ENCODE measurements around the gene PAX8.

The PAX8 gene

DNA sequence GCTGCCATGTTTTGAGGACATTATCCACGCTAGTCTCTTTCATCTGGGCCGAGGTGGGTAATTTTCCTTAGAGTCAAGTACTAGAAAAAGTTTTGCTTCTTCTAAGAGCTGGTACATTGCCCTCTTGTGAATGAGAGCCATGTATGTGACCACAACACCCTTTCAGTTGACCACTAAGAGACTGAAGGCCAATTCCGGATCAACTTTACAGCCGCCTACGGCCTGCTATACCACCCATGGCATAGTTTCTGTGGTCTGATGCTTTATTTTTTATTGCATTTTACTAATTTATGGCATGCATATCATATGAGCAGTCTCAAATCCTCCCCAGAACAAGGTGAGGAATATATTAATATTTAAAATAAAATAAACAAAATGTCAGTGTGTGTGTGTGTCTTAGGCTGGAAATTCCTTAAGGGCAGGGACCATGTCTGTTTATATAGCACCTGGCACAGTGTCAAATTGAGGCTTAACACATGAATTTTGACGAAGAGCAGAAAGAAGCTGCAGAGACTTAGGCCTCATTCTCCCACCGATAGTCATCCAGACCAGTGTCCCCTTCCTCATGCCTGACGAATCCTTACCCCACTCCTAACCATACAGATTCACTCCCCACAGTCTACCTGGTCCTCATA lies 69.6 kb downstream of the PAX8 start:
- TF ChIP-seq GATA2 (IDR thresholded peaks at IDR 0.05; ENCODE audit: low read depth, low read length) (no peak), GATA3 (IDR thresholded peaks at IDR 0.05; ENCODE audit: low read depth, low read length) (no peak)

DNA sequence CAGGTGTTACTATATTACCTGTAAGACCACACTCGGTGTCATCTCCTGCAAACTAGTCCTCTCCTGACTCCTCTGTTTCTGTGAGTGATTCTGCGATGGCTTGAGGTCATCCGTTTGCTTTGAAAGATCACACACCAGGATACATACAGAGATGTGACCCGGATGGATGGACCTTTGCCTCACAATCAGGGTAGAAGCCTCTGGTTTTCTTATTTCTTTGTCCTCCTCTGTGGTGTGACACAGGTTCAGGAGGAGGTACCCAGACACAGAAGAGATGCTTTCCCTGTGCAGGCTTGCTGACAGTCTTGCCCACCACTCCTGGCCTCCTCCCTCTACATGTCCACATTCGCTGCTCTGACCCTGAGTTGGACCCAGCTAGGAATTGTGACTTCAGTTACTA lies 70.3 kb downstream of the PAX8 start:
- TF ChIP-seq GATA2 (IDR thresholded peaks at IDR 0.05; ENCODE audit: low read depth, low read length) (no peak), GATA3 (IDR thresholded peaks at IDR 0.05; ENCODE audit: low read depth, low read length) (no peak)

- TF ChIP-seq GATA3 (IDR thresholded peaks at IDR 0.05; ENCODE audit: low read depth, low read length) (no peak), GATA2 (IDR thresholded peaks at IDR 0.05; ENCODE audit: low read depth, low read length) (no peak)
Measured at GRCh38 chr2:113207021-113207420, 71.7 kb downstream of the PAX8 start.

GRCh38 chr2:113206251-113206650 lies 72.5 kb downstream of the PAX8 start:
- no peak for TF ChIP-seq GATA3 (IDR thresholded peaks at IDR 0.05; ENCODE audit: low read depth, low read length)
- TF ChIP-seq GATA2 (IDR thresholded peaks at IDR 0.05; ENCODE audit: low read depth, low read length), result no peak

- TF ChIP-seq GATA3 (IDR thresholded peaks at IDR 0.05; ENCODE audit: low read depth, low read length) (no peak), GATA2 (IDR thresholded peaks at IDR 0.05; ENCODE audit: low read depth, low read length) (no peak)
Measured at GRCh38 chr2:113203901-113204519, 74.7 kb downstream of the PAX8 start.

GRCh38 chr2:113203217-113203530 lies 75.5 kb downstream of the PAX8 start:
- TF ChIP-seq GATA2 (IDR thresholded peaks at IDR 0.05; ENCODE audit: low read depth, low read length) (no peak), GATA3 (IDR thresholded peaks at IDR 0.05; ENCODE audit: low read depth, low read length) (no peak)

- TF ChIP-seq GATA3 (IDR thresholded peaks at IDR 0.05; ENCODE audit: low read depth, low read length) (no peak), GATA2 (IDR thresholded peaks at IDR 0.05; ENCODE audit: low read depth, low read length) (no peak)
Measured at GRCh38 chr2:113202305-113203216, 76.2 kb downstream of the PAX8 start.

DNA sequence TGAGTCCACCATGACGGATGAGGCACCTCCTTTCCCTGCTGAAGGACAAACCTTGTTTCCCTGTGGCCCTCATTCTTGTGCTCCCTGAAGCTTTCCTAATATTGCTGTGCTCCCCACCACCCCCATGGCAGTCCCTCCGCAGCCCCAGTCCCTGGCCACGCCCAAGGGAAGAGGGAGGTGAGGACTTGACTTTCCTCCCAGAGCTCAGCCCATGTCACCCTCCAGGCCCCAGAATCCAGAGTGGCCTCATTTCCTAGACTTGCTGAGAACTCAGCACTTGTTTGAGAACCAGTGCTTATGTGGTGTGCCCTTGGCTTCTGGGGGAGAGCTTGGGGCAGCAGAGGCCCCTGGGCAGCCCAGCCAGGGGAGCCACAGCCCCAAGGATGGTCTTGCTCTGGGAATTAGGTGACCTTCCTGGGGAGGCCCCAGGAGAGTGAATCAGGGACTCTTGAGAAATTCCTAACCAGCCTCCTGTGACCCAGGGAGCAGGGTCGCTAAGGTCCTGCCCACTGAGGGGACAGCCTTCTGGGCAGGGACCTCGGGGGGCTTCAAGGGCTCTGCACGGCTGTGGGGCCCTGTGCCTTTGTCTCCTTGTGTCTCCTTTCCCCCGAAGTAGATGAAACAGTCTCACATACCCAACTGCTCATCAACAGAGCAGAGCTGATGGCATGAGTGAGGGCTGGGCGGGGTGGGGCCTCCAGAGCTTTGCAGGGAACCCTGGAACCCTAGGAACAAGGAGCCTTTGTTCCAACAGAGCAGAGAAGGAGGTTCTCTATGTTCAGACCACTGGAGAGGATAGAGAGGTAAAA lies 77.0 kb downstream of the PAX8 start:
- TF ChIP-seq GATA2 (IDR thresholded peaks at IDR 0.05; ENCODE audit: low read depth, low read length) (no peak), GATA3 (IDR thresholded peaks at IDR 0.05; ENCODE audit: low read depth, low read length) (no peak)

- no peak for TF ChIP-seq GATA2 (IDR thresholded peaks at IDR 0.05; ENCODE audit: low read depth, low read length)
- TF ChIP-seq GATA3 (IDR thresholded peaks at IDR 0.05; ENCODE audit: low read depth, low read length), result no peak
Measured at GRCh38 chr2:113200736-113201490, 77.8 kb downstream of the PAX8 start.

- TF ChIP-seq GATA3 (IDR thresholded peaks at IDR 0.05; ENCODE audit: low read depth, low read length) (no peak), GATA2 (IDR thresholded peaks at IDR 0.05; ENCODE audit: low read depth, low read length) (no peak)
Measured at GRCh38 chr2:113200236-113200635, 78.5 kb downstream of the PAX8 start.

DNA sequence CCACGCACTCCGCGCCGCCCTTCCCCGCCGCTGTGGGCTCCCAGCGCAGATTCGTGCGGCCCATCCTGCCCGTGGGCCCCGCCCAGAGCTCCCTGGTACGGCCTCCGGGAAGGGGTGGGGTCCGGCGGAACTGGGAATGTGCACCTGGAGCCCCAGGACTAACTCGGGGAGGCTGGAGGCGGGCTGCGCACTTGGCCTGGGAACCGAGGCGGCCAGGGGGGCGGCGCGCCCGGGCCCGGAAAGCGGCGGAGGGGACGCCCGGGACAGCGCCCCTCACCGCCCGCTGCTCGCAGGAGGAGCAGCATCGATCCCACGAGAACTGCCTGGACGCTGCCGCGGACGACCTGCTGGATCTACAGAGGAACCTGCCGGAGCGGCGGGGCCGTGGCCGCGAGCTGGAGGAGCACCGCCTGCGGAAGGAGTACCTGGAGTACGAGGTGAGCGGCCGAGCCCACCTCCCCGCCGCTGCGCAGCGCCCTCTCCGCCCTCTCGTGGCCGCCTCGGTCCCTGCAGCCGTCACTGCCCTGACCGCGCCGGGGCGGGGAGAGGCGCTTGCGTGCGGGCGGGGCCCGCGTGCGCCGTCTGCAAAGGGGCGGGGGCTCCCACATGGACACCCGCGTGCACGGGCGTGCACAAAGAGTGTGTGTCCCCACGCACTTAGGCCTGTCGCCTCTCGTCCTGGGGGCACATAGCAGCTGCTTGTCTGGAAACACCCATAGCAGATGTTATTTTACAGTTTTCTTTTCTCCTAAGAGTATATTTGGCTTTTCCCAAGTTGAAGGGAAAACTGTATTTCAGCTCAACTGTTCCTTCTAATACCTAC lies 79.7 kb downstream of the PAX8 start:
- TF ChIP-seq GATA3 (IDR thresholded peaks at IDR 0.05; ENCODE audit: low read depth, low read length) (no peak), GATA2 (IDR thresholded peaks at IDR 0.05; ENCODE audit: low read depth, low read length) (no peak)

DNA sequence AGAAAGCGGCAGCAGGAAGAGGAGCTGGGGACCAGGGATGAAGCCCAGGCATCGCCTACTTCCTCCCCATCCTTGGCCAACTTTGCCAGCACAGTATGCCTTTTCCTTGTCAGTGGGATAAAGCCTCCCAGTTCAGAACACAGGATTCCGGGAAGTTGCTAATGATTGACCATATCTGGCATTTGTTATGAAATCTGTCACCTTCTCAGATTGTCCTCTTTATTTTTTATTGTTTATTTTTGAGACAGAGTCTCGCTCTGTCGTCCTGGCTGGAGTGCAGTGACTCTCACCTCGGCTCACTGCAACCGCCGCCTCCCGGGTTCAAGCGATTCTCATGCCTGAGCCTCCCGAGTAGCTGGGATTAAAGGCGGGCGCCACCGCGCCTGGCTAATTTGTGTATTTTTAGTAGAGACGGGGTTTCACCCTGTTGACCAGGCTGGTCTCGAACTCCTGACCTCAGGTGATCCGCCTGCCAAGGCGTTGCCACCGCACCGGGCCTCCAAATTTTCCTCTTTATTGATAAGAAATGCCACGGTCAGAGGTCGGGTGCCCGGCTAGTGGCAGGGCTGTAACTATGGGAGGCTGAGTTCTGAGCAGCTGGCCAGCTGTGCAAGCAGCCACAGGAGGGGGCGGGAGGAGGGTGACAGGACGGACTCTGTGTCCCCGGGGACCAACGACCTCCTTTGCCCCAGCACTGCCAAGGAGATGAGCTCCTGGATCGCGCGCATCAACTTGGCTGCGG lies 80.5 kb downstream of the PAX8 start:
- TF ChIP-seq GATA3 (IDR thresholded peaks at IDR 0.05; ENCODE audit: low read depth, low read length) (no peak), GATA2 (IDR thresholded peaks at IDR 0.05; ENCODE audit: low read depth, low read length) (no peak)
